CMK (cell line): ENCODE measurements around the gene RASL11B.

Experiments
- DNase-seq: peaks from one replicate; pipeline ENCODE4 v3.0.0-alpha.2; 2010; ENCODE audit warnings: low read depth

Gene RASL11B

DNA sequence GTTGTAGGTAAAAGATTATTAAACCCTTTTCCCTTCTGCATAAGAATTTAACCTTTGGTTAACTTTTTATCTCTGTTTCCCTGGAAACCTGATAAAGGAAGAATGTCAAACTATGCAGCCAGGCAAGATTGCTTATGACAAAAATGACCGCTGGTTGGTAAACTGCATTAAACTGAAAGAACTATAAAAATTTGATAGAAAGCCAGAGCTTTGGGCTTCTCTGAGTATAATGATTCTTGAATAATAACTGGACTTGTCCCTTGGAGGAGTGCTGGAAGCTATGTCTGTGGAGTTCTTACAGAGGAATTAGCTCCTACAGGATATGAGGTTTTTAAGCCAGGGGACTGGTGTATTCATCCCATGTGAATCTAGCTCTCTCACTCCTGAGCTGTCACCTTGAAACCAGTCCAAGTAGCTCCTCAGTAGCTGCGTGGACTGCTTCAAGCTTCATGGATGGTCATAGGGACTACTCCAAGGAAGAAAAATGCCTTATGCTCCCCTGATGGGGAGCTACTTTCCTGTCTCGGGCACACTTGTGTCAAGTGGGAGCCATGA lies 52.0 kb downstream of the RASL11B start:
- DNase-seq, result no peak

GRCh38 chr4:52915191-52915590 lies 53.1 kb downstream of the RASL11B start:
- DNase-seq, result no peak

DNA sequence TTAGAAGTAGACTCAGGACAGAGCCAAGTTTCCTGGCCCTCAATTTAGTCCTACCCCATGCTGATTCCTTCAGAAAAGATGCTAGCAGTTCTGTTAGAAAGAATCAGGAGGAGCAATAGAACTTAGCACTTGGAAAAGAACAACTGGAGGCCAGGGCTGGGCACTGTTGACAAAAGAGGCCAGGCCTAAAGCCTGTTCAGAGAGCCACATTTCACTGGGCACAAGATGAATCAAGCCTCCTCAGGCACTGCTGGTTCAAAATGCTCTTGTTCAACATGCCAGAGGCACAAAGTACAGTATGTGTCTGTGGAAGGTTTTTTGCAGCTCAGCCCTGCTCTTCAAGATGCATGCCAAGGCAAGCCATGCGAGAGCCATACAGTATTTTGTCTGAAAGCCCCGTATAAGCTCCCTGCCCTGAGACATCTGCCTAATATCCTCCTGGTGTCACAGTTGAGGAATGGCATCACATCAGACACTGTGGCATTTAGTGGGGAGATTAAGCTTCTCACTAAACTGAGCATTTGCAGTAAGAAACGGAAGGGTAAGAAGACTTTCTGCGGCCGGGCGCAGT lies 53.7 kb downstream of the RASL11B start:
- no peak for DNase-seq
